Effector CD4-positive, alpha-beta T cell (primary cell): ENCODE measurements around the gene USP37.

Source experiments
- DNase-seq: peaks from one replicate; pipeline ENCODE4 v3.0.0-alpha.2; 2020

The USP37 gene

GRCh38 chr2:218400930-218401881, 166.9 kb downstream of the USP37 start:
- DNase-seq: no peak
